Panc1 (cell line): ENCODE results near the gene IFNE. TPM values are rescaled to one million over a fixed set of nuclear protein-coding genes. Genes with fewer than 3 reads are reported as not detected.

Experiments used
- ATAC-seq: fragments of 200-7000 bp; cut with Tn5 transposase; 2 replicates; pipeline ENCODE4 v1.9.1; 2020; ENCODE audit warnings: mild to moderate bottlenecking, moderate library complexity
- BruUV-seq: library from RNA; stranded (reverse); fragments of 400-500 nt; replicated peaks from 2 replicates; lab custom pipeline; 2021; lab: Mats Ljungman, UMichigan
- CTCF ChIA-PET: fragments of 300-600 bp; sonication (Branson Sonifier 250); formaldehyde crosslinking; loops from one replicate; lab custom pipeline; 2022; ENCODE audit warnings: antibody characterized with exemption; lab: Charles Lee
- POLR2A ChIA-PET: fragments of 300-600 bp; sonication (Branson Sonifier 250); formaldehyde crosslinking; loops from one replicate; lab custom pipeline; 2022; ENCODE audit warnings: antibody characterized with exemption; lab: Charles Lee
- DNase-seq: peaks from one replicate; pipeline ENCODE4 v3.0.0-alpha.2; 2010; ENCODE audit warnings: low read depth, low spot score
- H3K27ac ChIP-seq: 2 replicates; pipeline ENCODE4 v1.5.1; 2011; ENCODE audit warnings: mild to moderate bottlenecking, low read length, inconsistent platforms
- H3K27me3 ChIP-seq: fragments of 200-500 bp; sonication (Bioruptor generic); 2 replicates; pipeline ENCODE4 v1.6.0; 2014; ENCODE audit warnings: low read length, inconsistent platforms; ENCODE audit not compliant: control insufficient read depth, insufficient read depth
- H3K36me3 ChIP-seq: fragments of 200-500 bp; sonication (Bioruptor generic); 2 replicates; pipeline ENCODE4 v1.5.1; 2014; ENCODE audit warnings: inconsistent platforms, mild to moderate bottlenecking, low read length, moderate library complexity; ENCODE audit not compliant: control insufficient read depth, insufficient read depth
- H3K4me1 ChIP-seq: 2 replicates; pipeline ENCODE4 v1.5.1; 2011; ENCODE audit warnings: inconsistent platforms, mild to moderate bottlenecking, low read length, moderate library complexity; ENCODE audit not compliant: control insufficient read depth, insufficient read depth
- H3K4me3 ChIP-seq, 2 experiments: 2 replicates each; pipeline ENCODE4 v1.5.1; 2011 to 2012; ENCODE audit warnings: low read depth in 2 of 2, low read length in 2 of 2, mild to moderate bottlenecking in 2 of 2, inconsistent platforms in 1 of 2, moderate library complexity in 1 of 2
- H3K9me3 ChIP-seq: fragments of 200-500 bp; sonication (Bioruptor generic); 2 replicates; pipeline ENCODE4 v1.5.1; 2014; ENCODE audit warnings: low read depth, mild to moderate bottlenecking, inconsistent platforms, low read length, moderate library complexity; ENCODE audit not compliant: control insufficient read depth, insufficient read depth
- POLR2AphosphoS5 ChIP-seq: IDR thresholded peaks from 2 replicates; pipeline ENCODE4 v1.6.1; 2012; ENCODE audit warnings: mild to moderate bottlenecking, low read depth, low read length, moderate library complexity
- SIN3A ChIP-seq: IDR thresholded peaks from 2 replicates; pipeline ENCODE4 v1.6.1; 2012; ENCODE audit warnings: low read depth, mild to moderate bottlenecking, low read length, moderate library complexity, borderline replicate concordance; ENCODE audit not compliant: insufficient read depth
- TCF7L2 ChIP-seq: IDR thresholded peaks from 2 replicates; pipeline ENCODE4 v1.6.1; 2011; ENCODE audit warnings: mild to moderate bottlenecking, low read depth, low read length, inconsistent platforms
- in situ Hi-C: cut with HindIII; loops from 2 replicates; pipeline ENCODE4 v1.10.0; 2016; ENCODE audit warnings: low sequenced_read_pairs, low pct_unique_long_range_greater_than_20kb
- intact Hi-C: fragments of 100-400 bp; cut with micrococcal nuclease; formaldehyde crosslinking; loops from one replicate; pipeline ENCODE4 v1.10.0; 2022; ENCODE audit not compliant: unreplicated experiment
- total RNA-seq: library from RNA; stranded (reverse); gene quantifications from one replicate; pipeline ENCODE4 v1.2.1, GENCODE V29; 2021; ENCODE audit not compliant: unreplicated experiment
- TF ChIP-seq, protein P1 (sequence below), 2 experiments: IDR thresholded peaks; 2 replicates each; pipeline ENCODE4 v1.6.1; 2011 to 2012; ENCODE audit warnings: low read depth in 2 of 2, control low read depth in 1 of 2, low read length in 1 of 2, mild to moderate bottlenecking in 1 of 2, moderate library complexity in 1 of 2; ENCODE audit not compliant: insufficient read depth in 1 of 2
- TF ChIP-seq, protein P2 (sequence below): fragments of 450-650 bp; IDR thresholded peaks from 2 replicates; pipeline ENCODE4 v1.5.1; 2017; ENCODE audit warnings: mild to moderate bottlenecking

The IFNE gene
- total RNA-seq, 1 experiment from 2014 or later = 0.44 TPM

GRCh38 chr9:21513431-21513830 is 31.3 kb upstream of the IFNE start:
- H3K4me3 ChIP-seq = no peak overlapping the region
- no peak for DNase-seq
- no peaks in the 10 kb centered on the region for H3K9me3 ChIP-seq
- no peak overlapping the region for H3K27ac ChIP-seq
- POLR2A ChIA-PET = no interaction called here
- CTCF ChIA-PET = no interaction called here
- intact Hi-C loops (no loop called here), in situ Hi-C loops (no loop called here)
- TF ChIP-seq POLR2AphosphoS5 (no peak), SIN3A (no peak), TCF7L2 (no peak)
- TF ChIP-seq, protein P1, sequence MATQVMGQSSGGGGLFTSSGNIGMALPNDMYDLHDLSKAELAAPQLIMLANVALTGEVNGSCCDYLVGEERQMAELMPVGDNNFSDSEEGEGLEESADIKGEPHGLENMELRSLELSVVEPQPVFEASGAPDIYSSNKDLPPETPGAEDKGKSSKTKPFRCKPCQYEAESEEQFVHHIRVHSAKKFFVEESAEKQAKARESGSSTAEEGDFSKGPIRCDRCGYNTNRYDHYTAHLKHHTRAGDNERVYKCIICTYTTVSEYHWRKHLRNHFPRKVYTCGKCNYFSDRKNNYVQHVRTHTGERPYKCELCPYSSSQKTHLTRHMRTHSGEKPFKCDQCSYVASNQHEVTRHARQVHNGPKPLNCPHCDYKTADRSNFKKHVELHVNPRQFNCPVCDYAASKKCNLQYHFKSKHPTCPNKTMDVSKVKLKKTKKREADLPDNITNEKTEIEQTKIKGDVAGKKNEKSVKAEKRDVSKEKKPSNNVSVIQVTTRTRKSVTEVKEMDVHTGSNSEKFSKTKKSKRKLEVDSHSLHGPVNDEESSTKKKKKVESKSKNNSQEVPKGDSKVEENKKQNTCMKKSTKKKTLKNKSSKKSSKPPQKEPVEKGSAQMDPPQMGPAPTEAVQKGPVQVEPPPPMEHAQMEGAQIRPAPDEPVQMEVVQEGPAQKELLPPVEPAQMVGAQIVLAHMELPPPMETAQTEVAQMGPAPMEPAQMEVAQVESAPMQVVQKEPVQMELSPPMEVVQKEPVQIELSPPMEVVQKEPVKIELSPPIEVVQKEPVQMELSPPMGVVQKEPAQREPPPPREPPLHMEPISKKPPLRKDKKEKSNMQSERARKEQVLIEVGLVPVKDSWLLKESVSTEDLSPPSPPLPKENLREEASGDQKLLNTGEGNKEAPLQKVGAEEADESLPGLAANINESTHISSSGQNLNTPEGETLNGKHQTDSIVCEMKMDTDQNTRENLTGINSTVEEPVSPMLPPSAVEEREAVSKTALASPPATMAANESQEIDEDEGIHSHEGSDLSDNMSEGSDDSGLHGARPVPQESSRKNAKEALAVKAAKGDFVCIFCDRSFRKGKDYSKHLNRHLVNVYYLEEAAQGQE (IDR thresholded peaks at IDR 0.05; ENCODE audit: insufficient read depth in 1 of 2, low read depth in 2 of 2, low read length in 1 of 2) = no peak
- TF ChIP-seq, protein P2, sequence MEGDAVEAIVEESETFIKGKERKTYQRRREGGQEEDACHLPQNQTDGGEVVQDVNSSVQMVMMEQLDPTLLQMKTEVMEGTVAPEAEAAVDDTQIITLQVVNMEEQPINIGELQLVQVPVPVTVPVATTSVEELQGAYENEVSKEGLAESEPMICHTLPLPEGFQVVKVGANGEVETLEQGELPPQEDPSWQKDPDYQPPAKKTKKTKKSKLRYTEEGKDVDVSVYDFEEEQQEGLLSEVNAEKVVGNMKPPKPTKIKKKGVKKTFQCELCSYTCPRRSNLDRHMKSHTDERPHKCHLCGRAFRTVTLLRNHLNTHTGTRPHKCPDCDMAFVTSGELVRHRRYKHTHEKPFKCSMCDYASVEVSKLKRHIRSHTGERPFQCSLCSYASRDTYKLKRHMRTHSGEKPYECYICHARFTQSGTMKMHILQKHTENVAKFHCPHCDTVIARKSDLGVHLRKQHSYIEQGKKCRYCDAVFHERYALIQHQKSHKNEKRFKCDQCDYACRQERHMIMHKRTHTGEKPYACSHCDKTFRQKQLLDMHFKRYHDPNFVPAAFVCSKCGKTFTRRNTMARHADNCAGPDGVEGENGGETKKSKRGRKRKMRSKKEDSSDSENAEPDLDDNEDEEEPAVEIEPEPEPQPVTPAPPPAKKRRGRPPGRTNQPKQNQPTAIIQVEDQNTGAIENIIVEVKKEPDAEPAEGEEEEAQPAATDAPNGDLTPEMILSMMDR = no peak
- peaks cover 44% of the 10 kb centered on the region for H3K4me1 ChIP-seq
- ATAC-seq = no peak
- no TSS peak for BruUV-seq
- no peaks in the 10 kb centered on the region for H3K27me3 ChIP-seq
- H3K36me3 ChIP-seq = no peaks in the 10 kb centered on the region; the same call in 1 of the 2 replicates

- DNase-seq (no peak), ATAC-seq (no peak)
- ChIA-PET POLR2A (no interaction called here), CTCF (no interaction called here)
- intact Hi-C loops = no loop called here
- TF ChIP-seq, protein P1 (IDR thresholded peaks at IDR 0.05; ENCODE audit: insufficient read depth in 1 of 2, low read depth in 2 of 2, low read length in 1 of 2) = no peak
- TF ChIP-seq, protein P2 = no peak
- TF ChIP-seq TCF7L2 (no peak), SIN3A (no peak), POLR2AphosphoS5 (no peak)
- H3K27me3 ChIP-seq = no peaks in the 10 kb centered on the region
- H3K4me3 ChIP-seq = no peak overlapping the region
- no peaks in the 10 kb centered on the region for H3K9me3 ChIP-seq
- no TSS peak for BruUV-seq
- H3K27ac ChIP-seq = no peak overlapping the region
- H3K4me1 ChIP-seq = peaks cover 54% of the 10 kb centered on the region
- in situ Hi-C loops = no loop called here
- H3K36me3 ChIP-seq = no peaks in the 10 kb centered on the region; the same call in 1 of the 2 replicates
Observed at GRCh38 chr9:21510806-21511205, 28.7 kb upstream of the IFNE start.
